Measurements from ENCODE around the gene ACSF2.

ACSF2 gene

DNA sequence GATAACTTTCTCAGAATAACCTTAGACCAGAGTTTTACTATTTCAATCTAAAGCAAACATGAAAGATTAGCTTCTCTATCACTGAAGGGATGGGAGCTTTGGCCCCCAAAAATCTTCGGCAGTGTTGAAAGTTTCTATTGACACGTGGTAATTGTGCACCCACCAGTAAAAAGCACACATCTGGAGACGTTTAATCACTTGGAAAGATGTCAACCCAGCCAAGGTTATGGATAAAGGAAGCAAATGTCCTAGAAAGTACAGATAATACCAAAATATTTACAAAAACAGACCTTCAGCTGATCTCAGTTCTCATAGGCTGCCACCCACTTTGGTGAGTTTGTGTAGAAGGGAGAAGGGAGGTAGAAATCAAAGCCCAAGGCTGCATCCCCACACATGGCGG, 87.5 kb downstream of the ACSF2 start:
- Mint-ChIP-seq H3K9me3 (no peaks in the 10 kb centered on the region), H3K27me3 (ENCODE audit: low read depth) (no peaks in the 10 kb centered on the region), H3K4me3 (no peak overlapping the region), H3K27ac (peak overlapping the region in 2 of 3 experiments; percentile 55 to 63), H3K4me1 (peaks cover 44% of the 10 kb centered on the region), H3K36me3 (ENCODE audit: low read depth) (no peaks in the 10 kb centered on the region)
- TF ChIP-seq, protein P1, sequence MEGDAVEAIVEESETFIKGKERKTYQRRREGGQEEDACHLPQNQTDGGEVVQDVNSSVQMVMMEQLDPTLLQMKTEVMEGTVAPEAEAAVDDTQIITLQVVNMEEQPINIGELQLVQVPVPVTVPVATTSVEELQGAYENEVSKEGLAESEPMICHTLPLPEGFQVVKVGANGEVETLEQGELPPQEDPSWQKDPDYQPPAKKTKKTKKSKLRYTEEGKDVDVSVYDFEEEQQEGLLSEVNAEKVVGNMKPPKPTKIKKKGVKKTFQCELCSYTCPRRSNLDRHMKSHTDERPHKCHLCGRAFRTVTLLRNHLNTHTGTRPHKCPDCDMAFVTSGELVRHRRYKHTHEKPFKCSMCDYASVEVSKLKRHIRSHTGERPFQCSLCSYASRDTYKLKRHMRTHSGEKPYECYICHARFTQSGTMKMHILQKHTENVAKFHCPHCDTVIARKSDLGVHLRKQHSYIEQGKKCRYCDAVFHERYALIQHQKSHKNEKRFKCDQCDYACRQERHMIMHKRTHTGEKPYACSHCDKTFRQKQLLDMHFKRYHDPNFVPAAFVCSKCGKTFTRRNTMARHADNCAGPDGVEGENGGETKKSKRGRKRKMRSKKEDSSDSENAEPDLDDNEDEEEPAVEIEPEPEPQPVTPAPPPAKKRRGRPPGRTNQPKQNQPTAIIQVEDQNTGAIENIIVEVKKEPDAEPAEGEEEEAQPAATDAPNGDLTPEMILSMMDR (IDR thresholded peaks at IDR 0.05; ENCODE audit: unreplicated experiment in 3 of 3) = no peak

DNA sequence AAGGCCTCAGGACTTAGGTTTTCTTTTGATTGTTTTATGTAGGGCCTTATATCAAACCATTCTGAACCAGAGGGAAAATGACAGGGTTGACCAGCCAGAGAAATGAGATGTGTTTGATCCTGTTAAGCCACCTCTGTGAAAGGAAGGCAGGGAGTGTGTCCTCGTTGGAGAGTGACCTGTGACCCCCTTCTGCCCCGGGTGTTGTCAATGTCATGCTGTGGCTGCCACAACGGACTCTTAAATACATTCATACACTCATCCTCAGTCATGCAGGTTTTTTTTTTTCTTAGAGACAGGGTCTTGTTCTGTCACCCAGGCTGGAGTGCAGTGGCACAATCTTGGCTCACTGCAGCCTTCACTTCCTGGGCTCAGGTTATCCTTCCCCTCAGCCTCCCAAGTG, 88.4 kb downstream of the ACSF2 start:
- Mint-ChIP-seq H3K27me3 (ENCODE audit: low read depth) (no peaks in the 10 kb centered on the region), H3K4me1 (peaks cover 43% of the 10 kb centered on the region), H3K36me3 (ENCODE audit: low read depth) (no peaks in the 10 kb centered on the region), H3K4me3 (no peak overlapping the region), H3K27ac (peak overlapping the region in 2 of 3 experiments; percentile 60 to 92), H3K9me3 (no peaks in the 10 kb centered on the region)
- TF ChIP-seq, protein P1 (IDR thresholded peaks at IDR 0.05; ENCODE audit: unreplicated experiment in 3 of 3) = no peak

DNA sequence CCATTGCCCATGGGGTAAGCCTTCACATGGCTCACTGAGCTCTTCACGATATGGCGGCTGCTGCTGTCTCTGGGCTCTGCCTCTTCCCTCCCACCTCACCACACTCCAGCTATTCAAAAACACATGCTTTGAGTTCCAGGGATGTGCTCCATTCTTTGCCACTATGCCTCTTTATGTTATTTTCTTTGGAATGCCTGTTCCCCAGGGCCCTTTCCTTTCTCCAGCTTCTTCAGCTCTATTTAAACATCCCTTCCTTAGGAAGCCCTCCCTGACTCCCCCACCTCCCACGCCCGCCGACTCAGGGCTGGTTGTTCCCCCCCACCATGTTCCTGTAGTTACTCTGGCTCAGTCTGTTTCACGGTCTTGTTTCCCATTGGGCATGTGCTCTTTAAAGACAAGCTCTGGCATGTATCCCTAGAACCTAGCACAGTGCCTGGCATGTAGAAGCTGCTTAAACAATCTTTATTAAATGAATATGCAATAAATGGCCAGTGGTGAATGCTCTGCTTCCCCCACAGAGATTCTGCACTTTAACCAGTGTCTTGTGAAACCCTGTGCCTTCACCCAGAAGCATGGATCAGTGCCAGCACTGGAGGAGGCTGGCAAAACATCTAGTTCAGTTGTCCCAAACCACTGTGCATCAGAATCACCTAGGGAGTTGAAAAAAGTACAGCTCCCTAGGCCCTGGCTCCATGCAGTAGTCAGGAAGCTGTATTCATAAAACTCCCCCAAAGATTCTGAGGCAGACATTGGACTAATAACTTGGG, 89.1 kb downstream of the ACSF2 start:
- H3K36me3 Mint-ChIP-seq (ENCODE audit: low read depth) = no peaks in the 10 kb centered on the region
- no peaks in the 10 kb centered on the region for H3K9me3 Mint-ChIP-seq
- H3K27ac Mint-ChIP-seq = peak overlapping the region; percentile 60 to 92 (median 63)
- no peak overlapping the region for H3K4me3 Mint-ChIP-seq
- no peaks in the 10 kb centered on the region for H3K27me3 Mint-ChIP-seq (ENCODE audit: low read depth)
- TF ChIP-seq, protein P1 (IDR thresholded peaks at IDR 0.05; ENCODE audit: unreplicated experiment in 3 of 3) = no peak
- peaks cover 39% of the 10 kb centered on the region for H3K4me1 Mint-ChIP-seq

DNA sequence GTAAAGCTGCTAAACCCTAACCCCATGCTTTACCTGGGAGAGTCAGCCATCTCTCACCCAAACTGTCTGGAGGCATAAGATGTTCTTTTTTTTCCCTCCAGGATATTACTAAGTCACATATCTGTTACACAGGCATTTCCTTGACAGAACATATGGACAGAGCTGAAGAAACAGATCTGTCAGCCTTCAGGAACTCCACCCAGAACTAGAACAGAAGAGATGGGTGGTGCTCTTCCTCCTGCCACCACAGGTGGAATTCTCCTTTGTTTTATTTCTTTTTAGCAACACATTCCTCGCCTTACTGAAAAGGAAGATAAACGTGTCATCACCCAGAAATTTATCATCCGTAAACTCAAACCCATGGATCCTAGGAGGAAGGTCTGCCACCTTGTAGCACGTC, 91.0 kb downstream of the ACSF2 start:
- Mint-ChIP-seq H3K9me3 (no peaks in the 10 kb centered on the region), H3K36me3 (ENCODE audit: low read depth) (no peaks in the 10 kb centered on the region), H3K27me3 (ENCODE audit: low read depth) (peaks cover 2% of the 10 kb centered on the region), H3K4me1 (peaks cover 37% of the 10 kb centered on the region), H3K4me3 (no peak overlapping the region), H3K27ac (peak overlapping the region in 2 of 3 experiments; percentile 42)
- TF ChIP-seq, protein P1 (IDR thresholded peaks at IDR 0.05; ENCODE audit: unreplicated experiment in 3 of 3) = no peak

DNA sequence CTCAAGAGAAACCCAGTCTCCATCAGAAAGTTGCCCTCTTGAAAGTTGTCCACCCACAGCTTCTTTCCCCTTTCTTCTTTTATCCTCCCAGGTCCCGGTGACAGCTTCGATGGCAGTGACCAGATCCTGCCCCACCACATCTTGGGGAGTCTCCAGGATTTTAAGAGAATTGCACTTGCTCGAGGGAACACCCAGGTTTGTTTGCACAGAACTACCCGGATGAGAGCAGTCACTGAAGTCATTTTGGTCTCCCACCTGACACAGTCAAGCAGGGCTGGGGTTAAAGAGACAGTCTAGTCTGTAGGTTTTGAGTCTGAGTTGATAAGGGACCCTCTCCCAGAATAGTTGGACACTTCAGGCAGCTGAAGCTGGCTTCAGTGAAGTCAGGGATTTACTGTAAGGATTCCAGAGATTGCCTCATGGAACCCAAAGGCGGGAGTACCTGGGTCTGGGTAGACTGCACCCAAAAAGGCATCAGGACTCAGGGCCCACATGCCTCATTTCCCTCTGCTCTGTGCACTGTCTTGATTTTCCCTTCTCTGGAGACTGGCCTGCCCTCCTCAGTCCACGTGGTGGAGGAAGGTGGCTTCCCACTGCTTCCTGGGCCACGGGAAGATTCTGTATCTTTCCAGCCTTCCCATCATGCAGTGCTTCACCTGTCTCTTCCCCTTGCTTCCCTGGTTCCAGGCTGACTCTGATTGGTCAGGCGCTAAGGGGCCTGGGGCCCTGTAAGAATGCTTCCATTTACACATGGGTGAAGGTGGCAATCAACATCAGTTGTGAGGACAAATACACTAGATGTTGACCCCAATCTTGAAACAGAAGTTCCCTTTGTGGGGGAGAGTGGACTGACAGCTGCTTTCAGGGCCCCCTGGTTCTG, 91.7 kb downstream of the ACSF2 start:
- Mint-ChIP-seq H3K4me3 (no peak overlapping the region), H3K9me3 (no peaks in the 10 kb centered on the region), H3K4me1 (peaks cover 37% of the 10 kb centered on the region), H3K27me3 (ENCODE audit: low read depth) (peaks cover 3% of the 10 kb centered on the region), H3K36me3 (ENCODE audit: low read depth) (no peaks in the 10 kb centered on the region), H3K27ac (peak overlapping the region; percentile 66 to 92 (median 85))
- TF ChIP-seq, protein P1 (IDR thresholded peaks at IDR 0.05; ENCODE audit: unreplicated experiment in 3 of 3) = no peak
